ENCODE data around the gene ALOX5.

DNA sequence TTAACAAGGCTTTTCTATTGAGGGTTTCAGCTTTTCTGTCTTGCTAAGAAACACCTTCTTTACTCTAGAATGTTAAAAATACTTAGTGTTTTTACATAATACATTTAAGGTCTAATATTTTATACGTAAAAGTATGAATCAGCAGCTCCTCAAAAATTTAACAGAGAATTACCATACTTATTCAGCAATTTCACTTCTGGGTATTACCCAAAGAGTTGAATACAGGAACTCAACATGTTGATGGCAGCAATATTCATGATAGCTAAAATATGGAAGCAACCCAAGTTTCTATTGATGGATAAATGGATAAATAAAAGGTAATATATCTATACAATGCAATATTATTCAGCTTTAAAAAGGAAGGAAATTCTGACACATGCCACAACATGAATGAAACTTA is 48.9 kb upstream of the ALOX5 start:
- TF ChIP-seq, protein P1, sequence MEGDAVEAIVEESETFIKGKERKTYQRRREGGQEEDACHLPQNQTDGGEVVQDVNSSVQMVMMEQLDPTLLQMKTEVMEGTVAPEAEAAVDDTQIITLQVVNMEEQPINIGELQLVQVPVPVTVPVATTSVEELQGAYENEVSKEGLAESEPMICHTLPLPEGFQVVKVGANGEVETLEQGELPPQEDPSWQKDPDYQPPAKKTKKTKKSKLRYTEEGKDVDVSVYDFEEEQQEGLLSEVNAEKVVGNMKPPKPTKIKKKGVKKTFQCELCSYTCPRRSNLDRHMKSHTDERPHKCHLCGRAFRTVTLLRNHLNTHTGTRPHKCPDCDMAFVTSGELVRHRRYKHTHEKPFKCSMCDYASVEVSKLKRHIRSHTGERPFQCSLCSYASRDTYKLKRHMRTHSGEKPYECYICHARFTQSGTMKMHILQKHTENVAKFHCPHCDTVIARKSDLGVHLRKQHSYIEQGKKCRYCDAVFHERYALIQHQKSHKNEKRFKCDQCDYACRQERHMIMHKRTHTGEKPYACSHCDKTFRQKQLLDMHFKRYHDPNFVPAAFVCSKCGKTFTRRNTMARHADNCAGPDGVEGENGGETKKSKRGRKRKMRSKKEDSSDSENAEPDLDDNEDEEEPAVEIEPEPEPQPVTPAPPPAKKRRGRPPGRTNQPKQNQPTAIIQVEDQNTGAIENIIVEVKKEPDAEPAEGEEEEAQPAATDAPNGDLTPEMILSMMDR (IDR thresholded peaks at IDR 0.05 in 8 of 11, conservative IDR thresholded peaks at IDR 0.05 in 3 of 11): no peak
- no peak for TF ChIP-seq POLR2AphosphoS5 (IDR thresholded peaks at IDR 0.05)
- no peak for TF ChIP-seq POLR2A (IDR thresholded peaks at IDR 0.05)

All from spleen (tissue), 7 donors.